ENCODE measurements around the gene KRTAP4-4.
"Not testable (repeated sequence)": the region's sequence is repeated elsewhere in the genome, so short reads cannot be mapped to it uniquely, and the experiment has no call there.

GRCh38 chr17:41189837-41190318 lies 29.3 kb upstream of the KRTAP4-4 start, which contains the start of gene KRTAP9-1:
- not testable (repeated sequence) for TF ChIP-seq CTCF (IDR thresholded peaks at IDR 0.05; ENCODE audit: control extremely low read depth in 1 of 3, insufficient read depth in 1 of 3, low read depth in 1 of 3, low read length in 3 of 3); TCF12 (IDR thresholded peaks at IDR 0.05; ENCODE audit: low read depth, low read length); POLR2A (IDR thresholded peaks at IDR 0.05; ENCODE audit: control extremely low read depth in 1 of 2, low read depth in 2 of 2, low read length in 2 of 2); ATF2 (IDR thresholded peaks at IDR 0.05; ENCODE audit: low read length); SRF (IDR thresholded peaks at IDR 0.05; ENCODE audit: low read depth, low read length); RAD21 (IDR thresholded peaks at IDR 0.05 in 1 of 2, conservative IDR thresholded peaks at IDR 0.05 in 1 of 2; ENCODE audit: low read depth in 2 of 2, low read length in 2 of 2); CBX8 (IDR thresholded peaks at IDR 0.05; ENCODE audit: borderline replicate concordance, low read depth, low read length); KDM1A (IDR thresholded peaks at IDR 0.05; ENCODE audit: borderline replicate concordance, low read length); TAF1 (IDR thresholded peaks at IDR 0.05; ENCODE audit: low read depth, low read length); GABPA (IDR thresholded peaks at IDR 0.05; ENCODE audit: borderline replicate concordance, insufficient read depth, low read length); RFX5 (IDR thresholded peaks at IDR 0.05; ENCODE audit: borderline replicate concordance, low read depth, low read length); POLR2AphosphoS5 (IDR thresholded peaks at IDR 0.05; ENCODE audit: low read depth, low read length)
- TF ChIP-seq, protein P1, sequence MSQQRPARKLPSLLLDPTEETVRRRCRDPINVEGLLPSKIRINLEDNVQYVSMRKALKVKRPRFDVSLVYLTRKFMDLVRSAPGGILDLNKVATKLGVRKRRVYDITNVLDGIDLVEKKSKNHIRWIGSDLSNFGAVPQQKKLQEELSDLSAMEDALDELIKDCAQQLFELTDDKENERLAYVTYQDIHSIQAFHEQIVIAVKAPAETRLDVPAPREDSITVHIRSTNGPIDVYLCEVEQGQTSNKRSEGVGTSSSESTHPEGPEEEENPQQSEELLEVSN (IDR thresholded peaks at IDR 0.05), result not testable (repeated sequence)

All from H1 (cell line).